Colonic mucosa (tissue), 4 donors: Measurements from ENCODE around the gene BARX1. TPM values are rescaled to one million over a fixed set of nuclear protein-coding genes. Genes with fewer than 3 reads are reported as not detected.

Source experiments
- DNase-seq: peaks from one replicate; pipeline ENCODE4 v3.0.0-alpha.2; 2020
- H3K27ac ChIP-seq: fragments of 200-600 bp; one replicate; pipeline ENCODE4 v1.8.0; 2021
- H3K27me3 ChIP-seq: fragments of 200-600 bp; one replicate; pipeline ENCODE4 v1.8.0; 2021
- H3K36me3 ChIP-seq: fragments of 200-600 bp; one replicate; pipeline ENCODE4 v1.8.0; 2021
- H3K4me1 ChIP-seq: fragments of 200-600 bp; one replicate; pipeline ENCODE4 v1.8.0; 2021; ENCODE audit warnings: mild to moderate bottlenecking
- H3K4me3 ChIP-seq: fragments of 200-600 bp; one replicate; pipeline ENCODE4 v1.8.0; 2021
- H3K9ac ChIP-seq, 2 donors: one replicate each; pipeline ENCODE4 v1.7.0; 2013; ENCODE audit warnings: control low read depth in 2 of 2, low read depth in 2 of 2, low read length in 2 of 2
- H3K9me3 ChIP-seq: fragments of 200-600 bp; one replicate; pipeline ENCODE4 v1.8.0; 2021
- CTCF ChIP-seq: fragments of 200-600 bp; IDR thresholded peaks from one replicate; pipeline ENCODE4 v1.8.0; 2022; ENCODE audit warnings: antibody characterized with exemption, mild to moderate bottlenecking
- intact Hi-C: fragments of 100-400 bp; cut with DNase I; formaldehyde crosslinking; loops from one replicate; pipeline ENCODE4 v1.14.1; 2022
- total RNA-seq, 2 donors: library from RNA; stranded (reverse); fragmentation: NEBNext Ultra II Directional in 1 of 2; extraction: Animal tissue kit (Norgen Biotek cat#: 25700) in 1 of 2; gene quantifications; one replicate each; pipeline ENCODE4 v1.2.1, GENCODE V29; 2021
- donor health status: healthy.
- donor health status: DM: no; HTN: no; CAD: no.
- donor health status: DM: no; HTN: no; CAD: no.

Gene BARX1
- total RNA-seq, 2 donors from 2014 or later, result not detected

GRCh38 chr9:93994132-93994531 is 39.0 kb upstream of the BARX1 start:
- Histone ChIP-seq H3K36me3 (no peaks in the 10 kb centered on the region), H3K9ac (no peak overlapping the region), H3K27ac (no peak overlapping the region), H3K4me3 (no peak overlapping the region), H3K27me3 (no peaks in the 10 kb centered on the region), H3K9me3 (no peaks in the 10 kb centered on the region), H3K4me1 (no peaks in the 10 kb centered on the region)
- no peak for TF ChIP-seq CTCF
- intact Hi-C loops, result no loop called here
- DNase-seq, result no peak

- no peak for TF ChIP-seq CTCF
- no peak for DNase-seq
- Histone ChIP-seq H3K9ac (no peak overlapping the region), H3K27ac (no peak overlapping the region), H3K36me3 (no peaks in the 10 kb centered on the region), H3K4me1 (no peaks in the 10 kb centered on the region), H3K9me3 (no peaks in the 10 kb centered on the region), H3K27me3 (no peaks in the 10 kb centered on the region), H3K4me3 (no peak overlapping the region)
- intact Hi-C loops, result no loop called here
Observed at GRCh38 chr9:93992830-93993229, 37.7 kb upstream of the BARX1 start.

- Histone ChIP-seq H3K36me3 (no peaks in the 10 kb centered on the region), H3K9me3 (no peaks in the 10 kb centered on the region), H3K4me1 (no peaks in the 10 kb centered on the region), H3K27ac (no peak overlapping the region), H3K4me3 (no peak overlapping the region), H3K27me3 (no peaks in the 10 kb centered on the region), H3K9ac (no peak overlapping the region)
- DNase-seq, result no peak
- no peak for TF ChIP-seq CTCF
- intact Hi-C loops, result no loop called here
Observed at GRCh38 chr9:93990448-93990847, 35.3 kb upstream of the BARX1 start.

GRCh38 chr9:93988056-93988455 is 32.9 kb upstream of the BARX1 start:
- H3K27me3 ChIP-seq, result no peaks in the 10 kb centered on the region
- no peaks in the 10 kb centered on the region for H3K36me3 ChIP-seq
- no peak overlapping the region for H3K4me3 ChIP-seq
- H3K27ac ChIP-seq, result no peak overlapping the region
- DNase-seq, result no peak
- H3K9me3 ChIP-seq, result no peaks in the 10 kb centered on the region
- H3K9ac ChIP-seq, result no peak overlapping the region
- no peaks in the 10 kb centered on the region for H3K4me1 ChIP-seq
- intact Hi-C loops, result no loop called here
- TF ChIP-seq CTCF, result no peak

- Histone ChIP-seq H3K4me3 (no peak overlapping the region), H3K9me3 (no peaks in the 10 kb centered on the region), H3K36me3 (no peaks in the 10 kb centered on the region), H3K4me1 (no peaks in the 10 kb centered on the region), H3K27ac (no peak overlapping the region), H3K9ac (no peak overlapping the region), H3K27me3 (no peaks in the 10 kb centered on the region)
- TF ChIP-seq CTCF, result no peak
- no peak for DNase-seq
- intact Hi-C loops, result no loop called here
Observed at GRCh38 chr9:93984860-93985259, 29.7 kb upstream of the BARX1 start.

- Histone ChIP-seq H3K27me3 (no peaks in the 10 kb centered on the region), H3K4me3 (no peak overlapping the region), H3K9me3 (no peaks in the 10 kb centered on the region), H3K4me1 (no peaks in the 10 kb centered on the region), H3K9ac (no peak overlapping the region), H3K36me3 (no peaks in the 10 kb centered on the region), H3K27ac (no peak overlapping the region)
- intact Hi-C loops, result no loop called here
- DNase-seq, result no peak
- TF ChIP-seq CTCF, result no peak
Observed at GRCh38 chr9:93983875-93984274, 28.7 kb upstream of the BARX1 start.
